Adipose tissue (tissue), 3 donors: ENCODE results near the gene C19orf33. TPM values are rescaled to one million over a fixed set of nuclear protein-coding genes. Genes with fewer than 3 reads are reported as not detected.

Source experiments
- H3K27ac ChIP-seq: one replicate; pipeline ENCODE4 v1.5.1; 2013; ENCODE audit warnings: low read depth, low read length
- WGBS, 3 donors: extraction: QIAGEN DNeasy Blood & Tissue Kit; methylation state at CpG; one replicate each; pipeline ENCODE4 v1.1.7; 2013; 5-methylcytosine and 5-hydroxymethylcytosine counted together
- polyA plus RNA-seq, 3 donors: library from polyadenylated mRNA; stranded (reverse); fragments of 200-250 nt; gene quantifications; one replicate each; pipeline ENCODE4 v1.2.3, GENCODE V29; 2013
- donor health status: healthy with polysubstance abuse.
- donor health status: Bipolar disorder and iron deficiency.
- donor health status: healthy.

The C19orf33 gene
- polyA plus RNA-seq, 3 donors, result 3.5 to 41.2 (median 27.2) TPM

- no peak overlapping the region for H3K27ac ChIP-seq
- WGBS, 3 donors, result 31 to 50% (median 43%) methylated on average over 5 of the region's 5 CpGs
Measured at GRCh38 chr19:38277549-38277948, 26.5 kb upstream of the C19orf33 start.

- no peak overlapping the region for H3K27ac ChIP-seq
- 45 to 63% (median 52%) methylated on average over 9 of the region's 9 CpGs for WGBS, 3 donors
Measured at GRCh38 chr19:38277969-38278680, 25.9 kb upstream of the C19orf33 start.

- H3K27ac ChIP-seq, result no peak overlapping the region
- 57 to 67% (median 59%) methylated on average over 2 of the region's 2 CpGs for WGBS, 3 donors
Measured at GRCh38 chr19:38278751-38279150, 25.3 kb upstream of the C19orf33 start.

GRCh38 chr19:38280030-38280921 lies 23.8 kb upstream of the C19orf33 start:
- no peak overlapping the region for H3K27ac ChIP-seq
- WGBS, 3 donors, result 79 to 87% (median 87%) methylated on average over 17 of the region's 17 CpGs

GRCh38 chr19:38281811-38282566 lies 22.1 kb upstream of the C19orf33 start:
- WGBS, 3 donors, result 50 to 80% (median 78%) methylated on average over 7 of the region's 7 CpGs
- H3K27ac ChIP-seq, result no peak overlapping the region

- 90 to 91% (median 91%) methylated on average over 8 of the region's 8 CpGs for WGBS, 3 donors
- no peak overlapping the region for H3K27ac ChIP-seq
Measured at GRCh38 chr19:38283271-38283670, 20.8 kb upstream of the C19orf33 start.

- WGBS, 3 donors, result 41 to 84% (median 54%) methylated on average over 7 of the region's 7 CpGs
- H3K27ac ChIP-seq, result no peak overlapping the region
Measured at GRCh38 chr19:38284422-38284821, 19.6 kb upstream of the C19orf33 start.

- 80 to 89% (median 87%) methylated on average over 5 of the region's 5 CpGs for WGBS, 3 donors
- H3K27ac ChIP-seq, result no peak overlapping the region
Measured at GRCh38 chr19:38285567-38285966, 18.5 kb upstream of the C19orf33 start.

- 60 to 85% (median 60%) methylated on average over 9 of the region's 9 CpGs for WGBS, 3 donors
- no peak overlapping the region for H3K27ac ChIP-seq
Measured at GRCh38 chr19:38287604-38288003, 16.4 kb upstream of the C19orf33 start.

GRCh38 chr19:38288123-38288855 lies 15.8 kb upstream of the C19orf33 start:
- 80 to 94% (median 89%) methylated on average over 16 of the region's 16 CpGs for WGBS, 3 donors
- H3K27ac ChIP-seq, result no peak overlapping the region

GRCh38 chr19:38289955-38290354 lies 14.1 kb upstream of the C19orf33 start:
- no peak overlapping the region for H3K27ac ChIP-seq
- 92 to 95% (median 94%) methylated on average over 15 of the region's 15 CpGs for WGBS, 3 donors

GRCh38 chr19:38290631-38291147 lies 13.4 kb upstream of the C19orf33 start:
- H3K27ac ChIP-seq, result no peak overlapping the region
- 35 to 83% (median 78%) methylated on average over 13 of the region's 13 CpGs for WGBS, 3 donors

GRCh38 chr19:38291855-38292254 lies 12.2 kb upstream of the C19orf33 start:
- 76 to 81% (median 78%) methylated on average over 15 of the region's 15 CpGs for WGBS, 3 donors
- no peak overlapping the region for H3K27ac ChIP-seq

- WGBS, 3 donors, result 92 to 93% (median 93%) methylated on average over 9 of the region's 9 CpGs
- H3K27ac ChIP-seq, result no peak overlapping the region
Measured at GRCh38 chr19:38293281-38293680, 10.8 kb upstream of the C19orf33 start.

GRCh38 chr19:38294090-38294489 lies 10.0 kb upstream of the C19orf33 start:
- H3K27ac ChIP-seq, result no peak overlapping the region
- WGBS, 3 donors, result 78 to 85% (median 80%) methylated on average over 8 of the region's 8 CpGs

GRCh38 chr19:38298821-38299680 lies 5.0 kb upstream of the C19orf33 start:
- H3K27ac ChIP-seq, result no peak overlapping the region
- WGBS, 3 donors, result 63 to 68% (median 63%) methylated on average over 11 of the region's 11 CpGs

GRCh38 chr19:38304352-38304865 lies 358 bp downstream of the C19orf33 start:
- H3K27ac ChIP-seq, result no peak overlapping the region
- WGBS, 3 donors, result 31 to 79% (median 64%) methylated on average over 27 of the region's 27 CpGs
